ENCODE results near the gene OXSR1. TPM values are rescaled to one million over a fixed set of nuclear protein-coding genes. Genes with fewer than 3 reads are reported as not detected.

The OXSR1 gene
- total RNA-seq, 4 donors from 2014 or later: 12.9 to 45.6 (median 39.5) TPM

DNA sequence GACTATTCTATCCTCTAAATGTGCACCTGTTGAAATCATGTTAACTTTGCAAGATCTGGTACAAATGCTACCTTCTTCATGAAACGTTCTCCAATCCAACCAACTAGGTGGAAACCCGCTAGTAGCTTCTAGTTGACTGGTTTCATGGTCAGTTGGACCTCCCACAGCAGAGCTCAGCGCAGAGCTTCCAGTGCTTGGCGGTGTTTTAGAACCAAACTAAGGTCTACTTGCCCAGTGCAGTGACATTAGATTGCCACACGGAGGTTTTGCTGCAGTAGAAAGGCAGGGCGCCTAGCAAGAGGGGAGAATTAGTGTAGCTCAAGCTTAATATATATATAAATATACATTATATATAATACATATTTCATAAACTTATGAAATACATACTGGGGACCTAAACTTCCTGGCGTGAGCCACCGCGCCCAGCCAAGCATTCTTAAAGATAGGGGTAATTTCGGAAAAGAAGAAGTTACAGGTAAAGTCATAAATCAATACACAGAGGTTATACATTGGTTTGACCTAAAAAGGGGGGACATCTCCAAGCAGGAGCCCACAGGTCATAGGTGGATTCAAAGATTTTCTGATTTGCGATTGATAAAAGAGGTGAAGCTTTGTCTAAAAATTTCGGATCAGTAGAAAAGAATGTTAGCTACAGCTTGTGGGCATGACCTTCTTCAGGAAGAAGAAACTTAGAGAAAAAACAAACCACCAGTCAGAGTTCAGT lies 2.1 kb upstream of the OXSR1 start:
- TF ChIP-seq POLR2A (IDR thresholded peaks at IDR 0.05) (no peak), CTCF (IDR thresholded peaks at IDR 0.05) (no peak)
- H3K27me3 ChIP-seq: no peaks in the 10 kb centered on the region
- no peak for DNase-seq
- no peak overlapping the region for H3K4me3 ChIP-seq
- H3K36me3 ChIP-seq: no peaks in the 10 kb centered on the region
- no peak overlapping the region for H3K27ac ChIP-seq
- H3K4me1 ChIP-seq: peaks cover 0 to 4% of the 10 kb centered on the region in 2 donors
- intact Hi-C loops (cut with DNase I; ENCODE audit: low total_unique reads): no loop called here
- H3K9me3 ChIP-seq: no peaks in the 10 kb centered on the region

DNA sequence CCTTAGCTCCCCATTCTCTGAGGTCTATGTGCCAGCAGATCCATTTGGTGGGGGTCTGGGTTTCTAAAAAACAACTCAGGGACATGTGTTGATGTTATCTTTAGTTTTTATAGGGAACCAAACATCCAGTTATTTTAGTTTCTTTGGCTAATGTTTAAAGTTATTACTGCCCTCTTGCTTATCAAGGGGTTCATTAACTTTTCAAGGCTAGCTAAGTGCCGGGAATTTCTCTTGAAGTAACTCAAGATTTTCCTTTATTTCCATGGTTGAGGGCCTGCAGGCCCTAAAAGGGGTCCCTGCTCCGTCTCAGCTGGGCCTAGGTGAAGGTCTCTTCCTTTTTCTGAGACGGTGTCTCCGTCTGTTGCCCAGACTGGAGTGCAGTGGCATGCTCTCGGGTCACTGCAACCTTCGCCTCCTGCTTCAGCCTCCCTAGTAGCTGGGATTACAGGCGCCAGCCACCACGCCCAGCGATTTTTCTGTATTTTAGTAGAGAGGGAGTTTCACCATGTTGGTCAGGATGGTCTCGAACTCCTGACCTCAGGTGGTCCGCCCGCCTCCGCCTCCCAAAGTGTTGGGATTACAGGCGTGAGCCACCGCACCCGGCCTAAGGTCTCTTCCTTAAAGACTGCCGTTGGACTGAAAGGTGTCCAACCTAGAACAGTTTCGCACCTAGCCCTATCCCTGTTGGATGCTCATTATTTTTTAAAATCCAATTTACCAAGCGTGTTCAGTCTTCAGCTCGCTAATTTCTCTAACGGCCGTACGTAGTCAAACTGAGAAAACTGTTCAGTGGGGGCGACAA lies 1.3 kb upstream of the OXSR1 start:
- H3K9me3 ChIP-seq: no peaks in the 10 kb centered on the region
- peak in 1 of 2 donors; percentile 23 for DNase-seq
- H3K27me3 ChIP-seq: no peaks in the 10 kb centered on the region
- peak overlapping the region; percentile 89 to 90 for H3K4me3 ChIP-seq
- intact Hi-C loops (cut with DNase I; ENCODE audit: low total_unique reads): no loop called here
- peaks cover 0 to 4% of the 10 kb centered on the region in 2 donors for H3K4me1 ChIP-seq
- peak overlapping the region; percentile 92 to 95 for H3K27ac ChIP-seq
- no peaks in the 10 kb centered on the region for H3K36me3 ChIP-seq
- TF ChIP-seq CTCF (IDR thresholded peaks at IDR 0.05) (peak in 1 of 4 experiments; percentile 0), POLR2A (IDR thresholded peaks at IDR 0.05) (no peak)

- Histone ChIP-seq H3K9me3 (no peaks in the 10 kb centered on the region), H3K27ac (peak overlapping the region; percentile 92 to 95), H3K4me1 (peaks cover 0 to 4% of the 10 kb centered on the region in 2 donors), H3K4me3 (peak overlapping the region; percentile 89 to 90), H3K36me3 (no peaks in the 10 kb centered on the region), H3K27me3 (no peaks in the 10 kb centered on the region)
- peak in 1 of 2 donors; percentile 47 for TF ChIP-seq POLR2A (IDR thresholded peaks at IDR 0.05)
- TF ChIP-seq CTCF (IDR thresholded peaks at IDR 0.05): no peak
- no peak for DNase-seq
- intact Hi-C loops (cut with DNase I; ENCODE audit: low total_unique reads): no loop called here
Measured at GRCh38 chr3:38164643-38164951, 740 bp upstream of the OXSR1 start.

DNA sequence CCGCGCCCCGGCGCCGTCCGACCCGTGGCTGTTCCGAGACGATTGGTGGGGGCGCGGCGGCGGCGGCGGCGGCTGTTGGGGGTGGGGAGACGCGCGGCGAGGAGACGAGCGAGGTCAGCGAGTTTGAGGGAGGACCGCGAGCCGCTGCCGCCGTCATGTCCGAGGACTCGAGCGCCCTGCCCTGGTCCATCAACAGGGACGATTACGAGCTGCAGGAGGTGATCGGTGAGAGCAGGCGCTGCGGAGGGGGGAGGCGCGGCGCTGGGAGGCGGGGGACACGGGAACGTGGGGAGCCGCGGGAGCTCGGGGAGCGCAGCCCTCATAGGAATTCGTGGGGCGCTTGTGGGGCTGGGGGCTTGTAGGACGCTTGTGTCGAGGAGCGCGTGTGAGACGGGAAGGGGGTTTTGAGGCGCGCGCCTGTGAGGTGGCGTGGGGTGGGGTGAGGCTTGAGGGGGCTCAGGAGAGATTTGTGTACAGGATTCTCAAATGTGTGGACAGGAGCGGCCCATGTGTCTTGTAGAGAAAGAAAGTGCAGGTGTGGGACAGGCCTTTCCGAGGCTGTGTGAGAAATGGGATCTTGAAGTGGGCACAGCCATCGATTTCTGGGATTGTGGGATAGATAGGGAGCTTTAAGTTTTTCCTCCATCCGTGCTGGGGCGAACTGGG lies 518 bp downstream of the OXSR1 start:
- intact Hi-C loops (cut with DNase I; ENCODE audit: low total_unique reads): loop anchor here (2.0 kb wide), 1 partner anchor 31 kb away; no protein-coding TSS in a partner anchor
- TF ChIP-seq CTCF (IDR thresholded peaks at IDR 0.05): no peak
- TF ChIP-seq POLR2A (IDR thresholded peaks at IDR 0.05): no peak
- DNase-seq: peak in 1 of 2 donors; percentile 55

More for the DNA sequence above, 518 bp downstream of the OXSR1 start:
- Histone ChIP-seq H3K27ac (peak overlapping the region; percentile 92 to 95), H3K4me3 (peak overlapping the region; percentile 89 to 90), H3K27me3 (no peaks in the 10 kb centered on the region), H3K9me3 (no peaks in the 10 kb centered on the region), H3K4me1 (peaks cover 0 to 4% of the 10 kb centered on the region in 2 donors), H3K36me3 (no peaks in the 10 kb centered on the region)

Data from uterus (tissue), 4 donors.